HG02610 (cell line): ENCODE measurements around the gene SECTM1.
"Not testable (repeated sequence)": the region's sequence is repeated elsewhere in the genome, so short reads cannot be mapped to it uniquely, and the experiment has no call there.

ENCODE experiments used
- ATAC-seq: cut with Tn5 transposase; IDR thresholded peaks from one replicate; pipeline ENCODE4 v1.9.1; 2021; ENCODE audit warnings: mild to moderate bottlenecking, moderate library complexity; ENCODE audit not compliant: unreplicated experiment

SECTM1 gene

DNA sequence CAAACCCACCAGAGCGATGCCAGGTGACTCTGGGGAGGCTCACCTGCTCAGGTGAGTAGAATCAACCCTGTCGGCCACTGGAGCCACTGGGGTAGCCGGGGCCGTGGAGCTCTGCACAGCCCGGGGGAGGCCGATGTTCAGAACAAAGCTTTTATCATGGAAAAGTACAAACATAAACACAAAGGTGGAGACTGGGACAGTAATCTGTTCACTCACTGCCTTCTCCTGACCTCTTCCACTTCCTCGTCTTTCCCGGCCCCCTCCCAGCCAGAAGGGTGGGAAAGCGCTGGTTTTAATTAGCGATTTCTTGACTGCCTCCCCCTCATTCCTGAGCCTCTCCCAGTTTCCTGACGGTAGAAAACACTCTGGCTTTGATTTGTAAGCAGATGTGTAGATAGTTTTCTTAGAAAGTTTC is 15.7 kb upstream of the SECTM1 start:
- ATAC-seq: no peak

DNA sequence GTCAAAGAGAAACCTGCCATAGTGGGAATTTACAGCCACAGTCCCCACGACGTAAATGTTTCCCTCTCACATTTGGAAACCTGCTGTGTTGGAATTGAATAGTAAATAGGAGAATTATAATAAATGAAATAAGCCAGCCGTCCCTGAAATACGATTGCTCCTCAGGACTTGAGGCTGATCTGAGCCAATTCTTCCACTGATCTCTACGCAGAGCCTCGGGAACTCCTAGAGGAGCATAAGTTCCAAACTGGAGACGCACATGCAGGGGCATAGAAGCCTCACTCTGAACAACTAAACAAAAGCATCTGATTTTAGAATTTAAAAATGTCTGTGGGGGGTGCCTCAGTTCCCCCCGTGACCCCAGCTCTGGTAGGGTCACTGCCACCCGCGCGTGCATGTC is 15.3 kb upstream of the SECTM1 start:
- ATAC-seq: no peak

- ATAC-seq: no peak
Measured at GRCh38 chr17:82348434-82348833, 14.9 kb upstream of the SECTM1 start.

- not testable (repeated sequence) for ATAC-seq
Measured at GRCh38 chr17:82347994-82348393, 14.4 kb upstream of the SECTM1 start.

- ATAC-seq: no peak
Measured at GRCh38 chr17:82346342-82347300, 13.1 kb upstream of the SECTM1 start.

DNA sequence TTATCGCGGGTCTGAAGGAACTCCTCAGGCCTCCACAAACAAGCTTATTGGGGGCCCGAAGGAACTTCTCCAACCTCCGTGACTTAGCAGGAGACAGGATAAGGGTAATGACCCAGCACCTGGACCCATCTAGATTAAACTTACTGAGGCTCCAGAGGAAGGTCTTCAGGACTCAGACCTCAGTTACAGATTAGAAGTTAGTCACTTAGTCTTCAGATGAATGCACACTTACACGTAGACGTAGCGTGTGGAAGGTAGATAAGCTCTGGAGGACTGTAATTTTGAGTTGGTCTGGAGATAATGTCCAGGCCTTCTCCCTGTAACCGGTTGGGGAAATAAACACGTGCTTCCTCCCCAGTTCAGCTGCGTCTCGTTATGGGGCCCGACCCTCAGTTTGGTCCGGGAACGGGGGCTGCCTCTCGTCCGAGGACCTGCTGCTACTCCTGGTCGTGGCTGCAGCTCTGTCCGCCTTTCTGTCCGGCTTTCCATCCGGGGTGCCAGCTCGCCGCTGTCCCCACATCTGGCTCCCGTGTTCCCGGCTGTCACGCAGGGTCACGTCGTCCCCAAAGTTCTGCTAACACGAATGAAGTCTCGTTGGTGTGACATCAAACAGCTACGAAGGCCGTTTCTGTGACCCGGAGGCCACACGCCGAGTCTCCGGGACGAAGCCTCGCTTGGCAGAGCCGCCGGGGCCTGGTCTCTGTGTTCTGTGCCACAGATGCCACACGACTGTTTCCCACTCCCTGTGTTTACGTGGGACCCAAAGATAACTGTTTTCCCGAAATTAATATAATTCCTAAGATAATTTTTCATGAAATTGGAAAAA is 11.8 kb upstream of the SECTM1 start:
- ATAC-seq: no peak

- ATAC-seq: no peak
Measured at GRCh38 chr17:82344175-82344907, 10.8 kb upstream of the SECTM1 start.

DNA sequence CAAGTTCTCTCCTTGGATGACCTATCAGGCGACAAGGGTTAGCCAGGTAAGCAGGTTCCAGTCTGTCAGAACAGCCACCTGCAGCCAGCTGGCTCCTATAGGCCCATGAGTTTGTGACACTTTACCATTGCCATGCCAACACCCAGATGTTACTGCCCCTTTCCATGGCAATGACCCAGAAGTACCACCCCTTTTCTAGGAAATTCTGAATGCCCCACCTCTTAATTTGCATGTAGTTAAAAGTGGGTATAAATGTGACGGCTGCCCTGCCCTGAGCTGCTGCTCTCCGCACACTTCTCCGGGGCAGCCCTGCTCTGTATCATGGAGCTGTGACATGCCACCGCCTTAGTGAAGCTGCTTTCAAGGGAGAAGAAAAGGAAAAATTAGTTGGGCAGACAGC is 10.0 kb upstream of the SECTM1 start:
- no peak for ATAC-seq

- no peak for ATAC-seq
Measured at GRCh38 chr17:82342361-82343079, 9.0 kb upstream of the SECTM1 start.

GRCh38 chr17:82339634-82340580 is 6.3 kb upstream of the SECTM1 start:
- no peak for ATAC-seq

DNA sequence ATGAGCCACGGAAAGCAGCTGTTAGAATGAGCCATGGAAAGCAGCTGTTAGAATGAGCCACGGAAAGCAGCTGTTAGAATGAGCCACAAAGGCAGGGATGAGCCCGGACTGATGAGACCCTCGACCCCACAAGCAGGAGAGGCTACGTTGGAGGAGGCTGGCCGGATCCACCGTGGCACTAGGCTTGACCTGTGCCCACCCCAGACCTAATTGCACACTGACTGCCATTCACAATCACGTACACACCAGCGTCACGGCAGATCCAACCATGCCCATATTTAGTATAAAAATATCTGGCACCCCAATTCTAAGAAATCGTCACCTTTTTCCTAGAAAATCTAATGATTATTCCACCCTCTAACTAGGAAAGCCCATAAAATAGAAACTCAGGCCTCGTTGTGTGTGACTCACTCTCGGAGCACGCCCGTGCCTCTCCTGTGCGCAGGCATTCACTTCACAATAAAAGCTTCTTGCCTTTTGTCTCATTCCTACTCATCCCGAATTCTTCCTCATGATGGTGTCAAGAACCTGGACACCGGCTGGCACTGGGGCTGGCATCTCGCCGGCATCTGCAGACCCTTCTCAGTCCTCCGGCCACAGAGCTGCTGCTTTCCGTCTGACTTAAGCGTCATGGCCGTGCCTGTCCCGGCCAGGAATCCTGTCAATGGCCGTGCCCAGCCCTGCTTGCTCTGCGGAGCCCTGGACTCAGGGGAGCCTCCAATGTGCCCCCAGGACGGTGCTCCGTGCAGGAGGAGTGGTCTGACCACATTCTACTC is 5.5 kb upstream of the SECTM1 start:
- no peak for ATAC-seq

DNA sequence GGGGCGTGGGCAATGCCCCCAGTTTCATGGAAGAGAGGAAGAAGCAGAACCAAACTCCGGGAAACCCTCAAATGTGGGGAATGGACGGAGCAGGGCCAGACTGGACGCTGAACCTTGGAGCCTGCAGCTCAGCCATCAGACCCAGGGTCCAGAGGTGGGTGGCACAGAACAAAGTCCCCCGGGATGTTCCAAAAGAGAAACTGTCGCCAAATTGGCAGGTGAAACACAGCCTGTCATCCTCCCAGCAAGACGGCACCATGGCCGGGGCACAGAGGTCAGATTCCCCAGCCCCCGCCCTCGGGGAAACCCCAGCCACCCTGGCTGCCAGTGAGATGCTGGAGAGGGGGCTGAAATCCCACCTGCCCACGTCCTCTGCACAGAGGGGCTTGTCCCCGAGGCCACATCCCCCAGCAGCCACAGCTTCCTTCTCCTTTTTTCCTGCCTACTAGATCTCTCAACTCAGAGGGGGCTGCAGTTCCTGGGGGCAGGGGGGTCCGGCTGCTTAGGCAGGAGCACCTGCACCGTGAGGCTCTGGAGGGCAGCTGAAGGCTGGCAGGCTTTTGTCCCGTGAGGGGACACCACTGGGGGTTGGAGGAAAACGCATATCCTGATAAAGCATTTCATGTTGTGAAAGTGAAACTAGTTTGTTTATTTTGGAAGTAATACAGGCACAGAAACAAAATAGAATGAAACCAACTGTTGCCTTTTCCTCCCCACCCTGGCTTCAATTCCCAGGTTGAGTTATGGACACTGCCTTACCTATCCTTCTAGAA is 1.2 kb upstream of the SECTM1 start:
- no peak for ATAC-seq

- no peak for ATAC-seq
Measured at GRCh38 chr17:82334204-82334621, 647 bp upstream of the SECTM1 start.

GRCh38 chr17:82332669-82333278 is 792 bp downstream of the SECTM1 start:
- ATAC-seq: no peak

DNA sequence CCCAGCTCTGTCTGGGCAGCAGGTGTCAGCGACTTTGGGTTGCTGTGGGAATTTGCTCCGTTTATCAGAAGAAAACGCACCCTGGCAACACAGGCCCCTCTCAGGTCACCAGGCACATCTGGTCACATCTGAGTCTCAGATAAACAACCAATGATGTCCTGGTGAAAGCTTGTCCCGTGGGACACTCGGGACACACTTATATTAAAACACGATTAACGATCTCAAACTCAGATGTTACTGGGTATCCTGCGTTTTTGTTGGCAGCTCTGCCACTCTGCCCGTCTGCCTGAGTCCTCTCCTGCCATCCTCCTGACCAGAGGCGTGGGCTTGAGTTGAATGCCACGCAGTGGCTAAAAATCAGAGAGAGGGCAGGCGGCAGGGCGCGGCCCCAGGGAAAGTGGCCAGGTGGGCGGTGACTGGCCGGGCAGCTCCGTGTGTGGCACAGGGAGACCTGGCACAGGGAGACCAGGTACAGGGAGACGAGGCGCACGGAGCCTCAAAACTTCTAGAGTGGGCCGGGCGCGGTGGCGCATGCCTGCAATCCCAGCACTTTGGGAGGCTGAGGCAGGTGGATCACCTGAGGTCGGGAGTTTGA is 2.1 kb downstream of the SECTM1 start:
- no peak for ATAC-seq

DNA sequence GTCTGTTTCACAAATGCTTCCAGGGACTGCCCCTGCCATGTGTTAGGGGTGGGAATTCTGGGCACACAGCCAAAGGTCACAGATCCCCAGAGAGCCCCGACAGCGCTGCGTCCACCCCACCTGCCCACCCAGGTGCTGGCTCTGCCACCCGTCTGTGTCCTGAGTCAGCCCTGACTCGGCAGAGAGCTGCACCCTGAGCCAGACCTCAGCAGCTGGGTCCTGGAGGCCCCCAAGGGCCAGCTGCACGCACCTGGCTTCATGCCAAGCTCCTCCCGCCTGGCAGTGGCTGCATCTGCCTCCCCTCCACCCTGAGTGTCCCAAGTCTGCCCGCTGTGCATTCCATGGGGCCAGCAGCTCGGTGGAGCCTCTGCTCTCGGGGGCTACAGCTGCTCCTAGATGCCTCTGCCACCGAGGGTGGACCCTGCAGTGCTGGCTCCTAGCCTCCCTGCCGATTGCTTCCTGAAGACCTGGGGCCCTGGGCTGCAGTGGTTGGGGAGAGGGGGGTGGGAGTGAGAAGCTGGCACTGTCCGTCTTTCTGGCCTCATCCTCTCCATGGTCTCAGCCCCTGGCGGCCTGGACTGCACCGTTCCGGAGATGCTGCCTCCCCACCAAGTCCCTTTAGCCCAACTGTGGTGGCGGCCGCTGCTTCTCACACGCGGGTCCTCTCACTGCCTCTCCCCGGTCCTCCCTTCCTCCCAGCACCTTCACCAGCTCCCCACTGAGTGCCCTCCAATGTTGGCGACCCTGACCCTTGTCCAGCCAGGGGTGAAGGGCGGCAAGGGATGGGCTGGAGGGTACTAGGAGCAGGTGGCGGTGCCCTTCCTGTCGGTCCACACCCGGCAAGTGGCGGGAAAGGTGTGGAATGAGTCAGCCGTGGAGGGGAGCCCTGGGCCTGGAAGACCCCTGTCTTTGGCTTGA is 3.0 kb downstream of the SECTM1 start:
- ATAC-seq: no peak
